A673 (cell line): ENCODE data around the gene THRB.

Source experiments
- EZH2 ChIP-seq: fragments of 200-600 bp; sonication (generic); IDR thresholded peaks from 2 replicates; pipeline ENCODE4 v1.6.1; 2017; ENCODE audit warnings: borderline replicate concordance, low read depth, mild to moderate bottlenecking, mixed read lengths, antibody characterized with exemption, low read length; ENCODE audit not compliant: poor library complexity, severe bottlenecking
- TF ChIP-seq, protein P1 (sequence below): fragments of 300-800, 200-600 bp; sonication (generic); conservative IDR thresholded peaks from 2 replicates; pipeline ENCODE4 v1.5.1; 2017; ENCODE audit warnings: low read depth, mild to moderate bottlenecking, antibody characterized with exemption, low read length, moderate library complexity, mixed read lengths

- TF ChIP-seq, protein P1, sequence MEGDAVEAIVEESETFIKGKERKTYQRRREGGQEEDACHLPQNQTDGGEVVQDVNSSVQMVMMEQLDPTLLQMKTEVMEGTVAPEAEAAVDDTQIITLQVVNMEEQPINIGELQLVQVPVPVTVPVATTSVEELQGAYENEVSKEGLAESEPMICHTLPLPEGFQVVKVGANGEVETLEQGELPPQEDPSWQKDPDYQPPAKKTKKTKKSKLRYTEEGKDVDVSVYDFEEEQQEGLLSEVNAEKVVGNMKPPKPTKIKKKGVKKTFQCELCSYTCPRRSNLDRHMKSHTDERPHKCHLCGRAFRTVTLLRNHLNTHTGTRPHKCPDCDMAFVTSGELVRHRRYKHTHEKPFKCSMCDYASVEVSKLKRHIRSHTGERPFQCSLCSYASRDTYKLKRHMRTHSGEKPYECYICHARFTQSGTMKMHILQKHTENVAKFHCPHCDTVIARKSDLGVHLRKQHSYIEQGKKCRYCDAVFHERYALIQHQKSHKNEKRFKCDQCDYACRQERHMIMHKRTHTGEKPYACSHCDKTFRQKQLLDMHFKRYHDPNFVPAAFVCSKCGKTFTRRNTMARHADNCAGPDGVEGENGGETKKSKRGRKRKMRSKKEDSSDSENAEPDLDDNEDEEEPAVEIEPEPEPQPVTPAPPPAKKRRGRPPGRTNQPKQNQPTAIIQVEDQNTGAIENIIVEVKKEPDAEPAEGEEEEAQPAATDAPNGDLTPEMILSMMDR: no peak
- no peak for TF ChIP-seq EZH2
Measured at GRCh38 chr3:24361623-24362022, 133.0 kb downstream of the THRB start.
